CD14-positive monocyte (primary cell): ENCODE results near the gene SIX5. TPM values are rescaled to one million over a fixed set of nuclear protein-coding genes. Genes with fewer than 3 reads are reported as not detected.

Source experiments
- DNase-seq, 3 donors: peaks; one replicate each; pipeline ENCODE4 v3.0.0-alpha.2; 2011 to 2022
- H2AFZ ChIP-seq: 2 replicates; pipeline ENCODE4 v1.6.0; 2012; ENCODE audit warnings: mild to moderate bottlenecking, low read depth, low read length, inconsistent platforms; ENCODE audit not compliant: insufficient read depth, poor library complexity, severe bottlenecking
- H3K27ac ChIP-seq, 2 donors: 1 replicate in 1 of 2; 2 replicates in 1 of 2; pipeline ENCODE4 v1.5.1; 2012 to 2013; ENCODE audit warnings: low read length in 2 of 2, control low read depth in 1 of 2, inconsistent platforms in 1 of 2, low read depth in 1 of 2, mild to moderate bottlenecking in 1 of 2
- H3K27me3 ChIP-seq, 2 donors: one replicate each; pipeline versions ENCODE4 v1.6.0 to v1.6.1; 2011 to 2013; ENCODE audit warnings: low read length in 2 of 2; ENCODE audit not compliant: control insufficient read depth in 2 of 2, insufficient read depth in 2 of 2
- H3K36me3 ChIP-seq, 2 donors: replicated peaks in 1 of 2; 1 replicate in 1 of 2; 2 replicates in 1 of 2; pipeline versions ENCODE4 v1.5.1 to v1.6.1; 2012 to 2013; ENCODE audit warnings: low read length in 2 of 2, control low read depth in 1 of 2, inconsistent platforms in 1 of 2, mild to moderate bottlenecking in 1 of 2; ENCODE audit not compliant: insufficient read depth in 2 of 2, control insufficient read depth in 1 of 2
- H3K4me1 ChIP-seq, 2 donors: 1 replicate in 1 of 2; 2 replicates in 1 of 2; pipeline versions ENCODE4 v1.5.1 to v1.6.1; 2012 to 2013; ENCODE audit warnings: low read length in 2 of 2, control low read depth in 1 of 2, inconsistent platforms in 1 of 2, mild to moderate bottlenecking in 1 of 2, moderate library complexity in 1 of 2; ENCODE audit not compliant: insufficient read depth in 2 of 2, control insufficient read depth in 1 of 2
- H3K4me2 ChIP-seq: replicated peaks from 2 replicates; pipeline ENCODE3; 2012; ENCODE audit warnings: low read length, moderate library complexity, mild to moderate bottlenecking; ENCODE audit not compliant: poor library complexity, severe bottlenecking; ENCODE audit errors: extremely low read depth
- H3K4me3 ChIP-seq, 3 experiments: fragments of 200-600 bp in 1 of 3; sonication (generic) in 1 of 3; replicated peaks in 1 of 3; 1 replicate in 2 of 3; 2 replicates in 1 of 3; pipeline ENCODE4 v1.5.1; 2011 to 2013; ENCODE audit warnings: low read length in 3 of 3, mild to moderate bottlenecking in 3 of 3, control low read depth in 2 of 3, low read depth in 2 of 3, inconsistent platforms in 1 of 3, moderate library complexity in 1 of 3
- H3K79me2 ChIP-seq: 2 replicates; pipeline ENCODE4 v1.6.0; 2012; ENCODE audit warnings: mild to moderate bottlenecking, control low read depth, inconsistent platforms, low read length, moderate library complexity; ENCODE audit not compliant: insufficient read depth
- H3K9ac ChIP-seq: 2 replicates; pipeline ENCODE4 v1.6.0; 2017; ENCODE audit warnings: low read length, mild to moderate bottlenecking; ENCODE audit not compliant: insufficient read depth, poor library complexity, severe bottlenecking
- H3K9me3 ChIP-seq, 2 donors: replicated peaks in 1 of 2; 1 replicate in 1 of 2; 2 replicates in 1 of 2; pipeline versions ENCODE4 v1.5.1 to v1.6.1; 2012 to 2013; ENCODE audit warnings: low read length in 2 of 2, control low read depth in 1 of 2; ENCODE audit not compliant: control insufficient read depth in 1 of 2, insufficient read depth in 1 of 2
- H4K20me1 ChIP-seq: 2 replicates; pipeline ENCODE4 v1.6.0; 2012; ENCODE audit warnings: mild to moderate bottlenecking, low read length, control low read depth, moderate library complexity; ENCODE audit not compliant: insufficient read depth
- H3K27ac Mint-ChIP-seq, 7 donors: one replicate each; pipeline ENCODE4 v1.8.0; 2020; ENCODE audit warnings: mild to moderate bottlenecking in 7 of 7, mixed read lengths in 7 of 7, moderate library complexity in 6 of 7, inconsistent platforms in 2 of 7
- H3K27me3 Mint-ChIP-seq, 3 donors: one replicate each; pipeline ENCODE4 v1.8.0; 2021 to 2022; ENCODE audit warnings: low read depth in 3 of 3, mild to moderate bottlenecking in 3 of 3, mixed read lengths in 3 of 3, moderate library complexity in 3 of 3, inconsistent platforms in 1 of 3
- H3K36me3 Mint-ChIP-seq, 2 donors: one replicate each; pipeline ENCODE4 v1.8.0; 2020; ENCODE audit warnings: mixed read lengths in 2 of 2, inconsistent platforms in 1 of 2, mild to moderate bottlenecking in 1 of 2
- H3K4me1 Mint-ChIP-seq: one replicate; pipeline ENCODE4 v1.8.0; 2020; ENCODE audit warnings: mild to moderate bottlenecking, mixed read lengths
- H3K4me3 Mint-ChIP-seq, 2 donors: one replicate each; pipeline ENCODE4 v1.8.0; 2020; ENCODE audit warnings: mild to moderate bottlenecking in 2 of 2, mixed read lengths in 2 of 2, moderate library complexity in 1 of 2
- H3K9me3 Mint-ChIP-seq, 7 donors: one replicate each; pipeline ENCODE4 v1.8.0; 2020 to 2022; ENCODE audit warnings: mixed read lengths in 7 of 7, mild to moderate bottlenecking in 6 of 7, moderate library complexity in 6 of 7, inconsistent platforms in 2 of 7
- WGBS: methylation state at CpG from one replicate; pipeline ENCODE4 v1.1.5; 2013; ENCODE audit warnings: missing lambda C conversion rate; ENCODE audit not compliant: insufficient coverage; 5-methylcytosine and 5-hydroxymethylcytosine counted together
- intact Hi-C, 2 donors: fragments of 100-400 bp; cut with micrococcal nuclease; formaldehyde crosslinking; loops; one replicate each; pipeline versions ENCODE4 v1.15.0 to v1.15.1; 2023
- polyA plus RNA-seq, 3 donors: library from polyadenylated mRNA; depleted of rRNA in 1 of 3; unstranded in 2 of 3; stranded (reverse) in 1 of 3; fragments of 300-500 nt in 2 of 3; fragments of >200 nt in 1 of 3; fragmentation: Illumina TruSeq in 2 of 3; gene quantifications; 1 replicate in 2 of 3; 2 replicates in 1 of 3; pipeline ENCODE4 v1.2.3, GENCODE V29; 2012 to 2021
- TF ChIP-seq, protein P1 (sequence below): fragments of 200-600 bp; IDR thresholded peaks from one replicate; pipeline ENCODE4 v1.8.0; 2022; ENCODE audit warnings: antibody characterized with exemption, mild to moderate bottlenecking

SIX5 gene
- polyA plus RNA-seq, 3 donors, result 0.04 TPM; not detected in 2

DNA sequence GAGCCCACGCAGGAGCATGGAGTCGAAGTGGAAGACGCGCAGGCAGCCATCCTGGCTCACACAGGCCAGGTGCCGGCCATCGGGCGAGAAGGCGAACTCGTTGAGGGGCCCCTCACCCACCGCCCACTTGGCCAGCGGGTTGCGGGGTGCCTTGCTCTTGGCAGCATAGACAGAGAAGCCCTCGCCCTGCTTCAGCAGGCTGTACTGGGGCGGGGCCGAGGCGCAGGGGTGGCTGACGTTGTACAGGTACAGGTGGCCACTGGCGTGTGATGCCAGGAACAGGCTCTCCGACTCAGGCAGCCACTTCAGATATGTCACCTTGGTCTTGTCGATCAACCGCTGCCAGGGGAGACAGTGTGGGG lies 17.5 kb upstream of the SIX5 start:
- intact Hi-C loops, result no loop called here
- Histone ChIP-seq H3K4me3 (no peak overlapping the region), H3K36me3 (no peaks in the 10 kb centered on the region), H3K79me2 (no peaks in the 10 kb centered on the region), H3K27me3 (peaks cover 55 to 84% of the 10 kb centered on the region in 2 donors), H3K9me3 (peaks cover 9 to 31% of the 10 kb centered on the region in 2 donors), H3K9ac (no peak overlapping the region), H3K4me2 (no peak overlapping the region), H4K20me1 (peaks cover 94% of the 10 kb centered on the region), H2AFZ (no peak overlapping the region), H3K27ac (no peak overlapping the region), H3K4me1 (peaks cover 14% of the 10 kb centered on the region in 2 donors)
- peaks cover 12% of the 10 kb centered on the region for H3K4me1 Mint-ChIP-seq
- H3K9me3 Mint-ChIP-seq, result peaks cover 3 to 41% (median 20%) of the 10 kb centered on the region in 7 donors
- H3K36me3 Mint-ChIP-seq, result peaks cover 29 to 30% of the 10 kb centered on the region in 2 donors
- TF ChIP-seq, protein P1, sequence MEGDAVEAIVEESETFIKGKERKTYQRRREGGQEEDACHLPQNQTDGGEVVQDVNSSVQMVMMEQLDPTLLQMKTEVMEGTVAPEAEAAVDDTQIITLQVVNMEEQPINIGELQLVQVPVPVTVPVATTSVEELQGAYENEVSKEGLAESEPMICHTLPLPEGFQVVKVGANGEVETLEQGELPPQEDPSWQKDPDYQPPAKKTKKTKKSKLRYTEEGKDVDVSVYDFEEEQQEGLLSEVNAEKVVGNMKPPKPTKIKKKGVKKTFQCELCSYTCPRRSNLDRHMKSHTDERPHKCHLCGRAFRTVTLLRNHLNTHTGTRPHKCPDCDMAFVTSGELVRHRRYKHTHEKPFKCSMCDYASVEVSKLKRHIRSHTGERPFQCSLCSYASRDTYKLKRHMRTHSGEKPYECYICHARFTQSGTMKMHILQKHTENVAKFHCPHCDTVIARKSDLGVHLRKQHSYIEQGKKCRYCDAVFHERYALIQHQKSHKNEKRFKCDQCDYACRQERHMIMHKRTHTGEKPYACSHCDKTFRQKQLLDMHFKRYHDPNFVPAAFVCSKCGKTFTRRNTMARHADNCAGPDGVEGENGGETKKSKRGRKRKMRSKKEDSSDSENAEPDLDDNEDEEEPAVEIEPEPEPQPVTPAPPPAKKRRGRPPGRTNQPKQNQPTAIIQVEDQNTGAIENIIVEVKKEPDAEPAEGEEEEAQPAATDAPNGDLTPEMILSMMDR, result no peak
- 97% methylated on average over 21 of the region's 21 CpGs for whole genome bisulfite sequencing
- H3K27me3 Mint-ChIP-seq, result peaks cover 86 to 96% (median 94%) of the 10 kb centered on the region in 3 donors
- no peak for DNase-seq
- no peak overlapping the region for H3K27ac Mint-ChIP-seq
- H3K4me3 Mint-ChIP-seq, result peak overlapping the region in 1 of 2 donors; percentile 86

DNA sequence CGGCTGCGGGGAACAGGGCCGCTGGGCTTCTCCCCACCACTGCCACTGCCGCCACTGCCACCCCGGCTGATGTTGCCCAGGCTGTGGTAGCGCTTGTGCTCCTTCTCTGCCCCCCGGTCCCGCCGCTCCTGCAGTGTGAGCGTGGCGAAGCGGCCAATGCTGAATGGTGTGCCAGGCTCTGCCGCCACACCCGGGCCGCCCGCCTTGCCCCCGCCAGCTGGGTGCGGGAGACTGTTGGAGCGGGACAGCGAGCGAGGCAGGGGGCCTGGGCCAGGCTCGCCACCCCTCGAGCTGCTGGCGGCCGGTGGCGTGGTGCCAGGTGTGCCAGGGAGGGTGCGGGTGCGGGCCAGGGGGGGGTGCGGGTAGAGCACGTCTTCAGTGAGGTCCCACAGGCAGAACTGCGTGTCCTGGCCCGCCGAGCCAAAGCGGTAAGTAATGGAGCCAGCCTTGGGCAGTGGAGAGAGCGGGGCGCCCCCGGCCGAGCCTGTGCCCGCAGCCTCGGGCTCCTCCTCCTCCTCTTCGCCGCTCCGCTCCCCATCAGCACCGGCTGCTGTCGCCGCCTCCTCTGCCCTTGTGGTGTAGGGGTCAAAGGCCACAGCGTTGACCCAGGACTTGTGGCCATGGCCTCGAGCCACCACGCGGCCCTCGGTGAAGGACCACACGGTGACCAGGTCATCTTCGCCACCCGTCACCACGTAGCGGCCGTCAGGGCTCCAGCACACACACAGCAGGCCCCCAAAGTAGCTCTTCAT lies 16.9 kb upstream of the SIX5 start:
- no peak overlapping the region for H3K27ac Mint-ChIP-seq

More for the DNA sequence above, 16.9 kb upstream of the SIX5 start:
- Histone ChIP-seq H3K27ac (no peak overlapping the region), H3K4me1 (peaks cover 11 to 14% of the 10 kb centered on the region in 2 donors), H2AFZ (no peak overlapping the region), H3K9me3 (peaks cover 9 to 34% of the 10 kb centered on the region in 2 donors), H3K27me3 (peaks cover 57 to 89% of the 10 kb centered on the region in 2 donors), H3K9ac (no peak overlapping the region), H3K36me3 (no peaks in the 10 kb centered on the region), H3K4me3 (no peak overlapping the region), H3K79me2 (no peaks in the 10 kb centered on the region), H3K4me2 (no peak overlapping the region), H4K20me1 (peaks cover 94% of the 10 kb centered on the region)
- intact Hi-C loops, result no loop called here
- peaks cover 91 to 96% (median 95%) of the 10 kb centered on the region in 3 donors for H3K27me3 Mint-ChIP-seq
- H3K4me1 Mint-ChIP-seq, result peaks cover 9% of the 10 kb centered on the region
- peak overlapping the region in 1 of 2 donors; percentile 86 for H3K4me3 Mint-ChIP-seq
- TF ChIP-seq, protein P1, result no peak
- H3K9me3 Mint-ChIP-seq, result peaks cover 3 to 44% (median 22%) of the 10 kb centered on the region in 7 donors
- 97% methylated on average over 52 of the region's 57 CpGs for WGBS
- DNase-seq, result no peak
- peaks cover 29 to 30% of the 10 kb centered on the region in 2 donors for H3K36me3 Mint-ChIP-seq
